DMS153 treated with DMSO at 0.1 percent for 48 hours (cell line): ENCODE measurements around the gene RALA.

Experiments used
- DNase-seq: peaks from one replicate; lab custom pipeline; 2025; ENCODE audit not compliant: unreplicated experiment; lab: John Stamatoyannopoulos, UW

The RALA gene

GRCh38 chr7:39609935-39610263 is 13.5 kb upstream of the RALA start:
- no peak for DNase-seq

- no peak for DNase-seq
Measured at GRCh38 chr7:39613577-39613976, 9.8 kb upstream of the RALA start.

GRCh38 chr7:39614299-39614698 is 9.1 kb upstream of the RALA start:
- no peak for DNase-seq

- DNase-seq: no peak
Measured at GRCh38 chr7:39615350-39615975, 7.9 kb upstream of the RALA start.

- DNase-seq: no peak
Measured at GRCh38 chr7:39616138-39616537, 7.2 kb upstream of the RALA start.

GRCh38 chr7:39617005-39617404 is 6.4 kb upstream of the RALA start:
- no peak for DNase-seq

- no peak for DNase-seq
Measured at GRCh38 chr7:39618868-39619267, 4.5 kb upstream of the RALA start.

GRCh38 chr7:39620486-39620885 is 2.9 kb upstream of the RALA start:
- DNase-seq: no peak

GRCh38 chr7:39621261-39621660 is 2.1 kb upstream of the RALA start:
- no peak for DNase-seq

GRCh38 chr7:39621784-39622411 is 1.5 kb upstream of the RALA start:
- DNase-seq: no peak

- no peak for DNase-seq
Measured at GRCh38 chr7:39622609-39623008, 763 bp upstream of the RALA start.

- no peak for DNase-seq
Measured at GRCh38 chr7:39623732-39624441, 515 bp downstream of the RALA start.

- no peak for DNase-seq
Measured at GRCh38 chr7:39624442-39624807, 1.1 kb downstream of the RALA start.

GRCh38 chr7:39624935-39625694 is 1.7 kb downstream of the RALA start:
- no peak for DNase-seq

- no peak for DNase-seq
Measured at GRCh38 chr7:39631736-39632308, 8.4 kb downstream of the RALA start.

GRCh38 chr7:39633563-39634477 is 10.4 kb downstream of the RALA start:
- no peak for DNase-seq

- no peak for DNase-seq
Measured at GRCh38 chr7:39634478-39634805, 11.1 kb downstream of the RALA start.

- DNase-seq: no peak
Measured at GRCh38 chr7:39637400-39637799, 14.0 kb downstream of the RALA start.

- DNase-seq: no peak
Measured at GRCh38 chr7:39637963-39638485, 14.7 kb downstream of the RALA start.

- DNase-seq: no peak
Measured at GRCh38 chr7:39642896-39643295, 19.5 kb downstream of the RALA start.
